Psoas muscle (tissue), 8 donors: ENCODE results near the gene ZMYND8. TPM values are rescaled to one million over a fixed set of nuclear protein-coding genes. Genes with fewer than 3 reads are reported as not detected.
A peak's percentile ranks its signal among the peaks of the same experiment; 100 is the strongest.

Experiments used
- ATAC-seq, 4 donors: fragments of 200-7000 bp; cut with Tn5 transposase; one replicate each; pipeline ENCODE4 v1.9.1; 2020; ENCODE audit warnings: moderate library complexity in 3 of 4, mild to moderate bottlenecking in 2 of 4
- DNase-seq, 2 donors: peaks; one replicate each; pipeline ENCODE4 v3.0.0-alpha.2; 2020
- H3K27ac ChIP-seq: fragments of 200-600 bp; one replicate; pipeline ENCODE4 v1.8.0; 2022
- H3K27me3 ChIP-seq, 3 donors: fragments of 200-600 bp in 1 of 3; one replicate each; pipeline versions ENCODE4 v1.6.1 to v1.8.0; 2013 to 2022; ENCODE audit warnings: low read length in 2 of 3, mild to moderate bottlenecking in 2 of 3, moderate library complexity in 1 of 3; ENCODE audit not compliant: insufficient read depth in 3 of 3
- H3K36me3 ChIP-seq, 2 donors: fragments of 200-600 bp in 1 of 2; one replicate each; pipeline versions ENCODE4 v1.6.1 to v1.8.0; 2013 to 2022; ENCODE audit warnings: low read depth in 1 of 2, mild to moderate bottlenecking in 1 of 2, moderate library complexity in 1 of 2; ENCODE audit not compliant: insufficient read depth in 1 of 2
- H3K4me1 ChIP-seq: fragments of 200-600 bp; one replicate; pipeline ENCODE4 v1.8.0; 2022
- H3K4me3 ChIP-seq: fragments of 200-600 bp; one replicate; pipeline ENCODE4 v1.8.0; 2022; ENCODE audit warnings: mild to moderate bottlenecking
- H3K9me3 ChIP-seq: fragments of 200-600 bp; one replicate; pipeline ENCODE4 v1.8.0; 2022
- WGBS, 3 donors: extraction: QIAGEN DNeasy Blood & Tissue Kit; methylation state at CpG; one replicate each; pipeline versions ENCODE4 v1.1.6 to v1.1.7; 2013; 5-methylcytosine and 5-hydroxymethylcytosine counted together
- intact Hi-C, 2 donors: fragments of 100-400 bp; cut with DNase I; formaldehyde crosslinking; loops; one replicate each; pipeline versions ENCODE4 v1.11.0 to v1.14.2; 2022
- polyA plus RNA-seq, 3 donors: library from polyadenylated mRNA; stranded (reverse); fragments of 200-250 nt; gene quantifications; one replicate each; pipeline ENCODE4 v1.2.3, GENCODE V29; 2013
- total RNA-seq, 4 donors: library from RNA; stranded (reverse); fragmentation: NEBNext Ultra II Directional in 2 of 4; extraction: Animal tissue kit (Norgen Biotek cat#: 25700) in 2 of 4; gene quantifications; one replicate each; pipeline versions ENCODE4 v1.2.1 to v1.2.4, GENCODE V29; 2021 to 2023
- TF ChIP-seq, protein P1 (sequence below): fragments of 200-600 bp; IDR thresholded peaks from one replicate; pipeline ENCODE4 v1.8.0; 2022; ENCODE audit warnings: antibody characterized with exemption
- donor health status: healthy with polysubstance abuse.
- donor health status: DM: no; HTN: no; CAD: no; lungs with moderate emphysema.
- donor health status: Bipolar disorder and iron deficiency.
- donor health status: healthy.
- donor health status: DM: yes; HTN: yes; CAD: no.
- donor health status: DM: no; HTN: no; CAD: no.
- donor health status: DM: no; HTN: no; CAD: no.
- donor health status: DM: yes; HTN: yes; CAD: no.

Gene ZMYND8
- total and polyA plus RNA-seq, 7 donors, result 4.7 to 42.9 (median 17.7) TPM

DNA sequence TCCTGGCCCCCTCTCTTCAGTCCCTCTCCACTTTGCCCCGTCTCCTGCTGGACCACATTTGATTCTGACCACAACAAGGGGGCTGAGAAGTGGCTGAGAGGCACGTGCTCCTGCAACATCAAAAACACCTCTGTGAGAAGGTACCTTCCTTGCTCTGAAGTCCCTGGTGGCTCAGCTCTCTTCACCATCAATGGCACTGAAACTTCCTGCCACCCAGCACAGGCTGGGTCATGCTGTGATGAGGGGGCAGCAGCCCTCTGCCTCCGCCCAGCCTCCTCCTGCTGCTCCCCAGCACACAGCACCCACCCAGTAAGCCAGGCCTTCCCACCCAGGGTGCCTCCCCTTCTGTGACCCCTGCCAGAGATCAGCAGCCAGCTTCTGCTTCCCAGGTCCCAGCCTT, 10.3 kb downstream of the ZMYND8 start:
- no peak overlapping the region for H3K4me3 ChIP-seq
- H3K27ac ChIP-seq, result peak overlapping the region; percentile 97
- intact Hi-C loops, result no loop called here
- no peaks in the 10 kb centered on the region for H3K9me3 ChIP-seq
- TF ChIP-seq, protein P1, sequence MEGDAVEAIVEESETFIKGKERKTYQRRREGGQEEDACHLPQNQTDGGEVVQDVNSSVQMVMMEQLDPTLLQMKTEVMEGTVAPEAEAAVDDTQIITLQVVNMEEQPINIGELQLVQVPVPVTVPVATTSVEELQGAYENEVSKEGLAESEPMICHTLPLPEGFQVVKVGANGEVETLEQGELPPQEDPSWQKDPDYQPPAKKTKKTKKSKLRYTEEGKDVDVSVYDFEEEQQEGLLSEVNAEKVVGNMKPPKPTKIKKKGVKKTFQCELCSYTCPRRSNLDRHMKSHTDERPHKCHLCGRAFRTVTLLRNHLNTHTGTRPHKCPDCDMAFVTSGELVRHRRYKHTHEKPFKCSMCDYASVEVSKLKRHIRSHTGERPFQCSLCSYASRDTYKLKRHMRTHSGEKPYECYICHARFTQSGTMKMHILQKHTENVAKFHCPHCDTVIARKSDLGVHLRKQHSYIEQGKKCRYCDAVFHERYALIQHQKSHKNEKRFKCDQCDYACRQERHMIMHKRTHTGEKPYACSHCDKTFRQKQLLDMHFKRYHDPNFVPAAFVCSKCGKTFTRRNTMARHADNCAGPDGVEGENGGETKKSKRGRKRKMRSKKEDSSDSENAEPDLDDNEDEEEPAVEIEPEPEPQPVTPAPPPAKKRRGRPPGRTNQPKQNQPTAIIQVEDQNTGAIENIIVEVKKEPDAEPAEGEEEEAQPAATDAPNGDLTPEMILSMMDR, result no peak
- DNase-seq (no peak), ATAC-seq (peak in 1 of 4 donors; percentile 28)
- peaks cover 0 to 26% of the 10 kb centered on the region in 2 donors for H3K36me3 ChIP-seq
- no peaks in the 10 kb centered on the region for H3K27me3 ChIP-seq
- peaks cover 54% of the 10 kb centered on the region for H3K4me1 ChIP-seq
- WGBS, 3 donors, result 91 to 100% (median 96%) methylated on average over 3 of the region's 3 CpGs

- no peak overlapping the region for H3K27ac ChIP-seq
- no peaks in the 10 kb centered on the region for H3K9me3 ChIP-seq
- H3K36me3 ChIP-seq, result peaks cover 0 to 26% of the 10 kb centered on the region in 2 donors
- WGBS, 3 donors, result 95 to 98% (median 95%) methylated on average over 4 to 7 of the region's 7 CpGs
- TF ChIP-seq, protein P1, result no peak
- peaks cover 44% of the 10 kb centered on the region for H3K4me1 ChIP-seq
- ATAC-seq (no peak), DNase-seq (no peak)
- intact Hi-C loops, result no loop called here
- no peak overlapping the region for H3K4me3 ChIP-seq
- no peaks in the 10 kb centered on the region for H3K27me3 ChIP-seq
Measured at GRCh38 chr20:47345214-47345613, 11.3 kb downstream of the ZMYND8 start.

- no peaks in the 10 kb centered on the region for H3K9me3 ChIP-seq
- peaks cover 28% of the 10 kb centered on the region for H3K4me1 ChIP-seq
- H3K36me3 ChIP-seq, result peaks cover 0 to 30% of the 10 kb centered on the region in 2 donors
- peak overlapping the region; percentile 38 for H3K27ac ChIP-seq
- H3K4me3 ChIP-seq, result no peak overlapping the region
- 28 to 33% (median 28%) methylated on average over 4 of the region's 4 CpGs for WGBS, 3 donors
- no peak for DNase-seq
- intact Hi-C loops, result no loop called here
- no peaks in the 10 kb centered on the region for H3K27me3 ChIP-seq
- peak in 3 of 4 donors; percentile 19 to 51 (median 40) for ATAC-seq
- TF ChIP-seq, protein P1, result no peak
Measured at GRCh38 chr20:47343007-47343472, 13.5 kb downstream of the ZMYND8 start.

DNA sequence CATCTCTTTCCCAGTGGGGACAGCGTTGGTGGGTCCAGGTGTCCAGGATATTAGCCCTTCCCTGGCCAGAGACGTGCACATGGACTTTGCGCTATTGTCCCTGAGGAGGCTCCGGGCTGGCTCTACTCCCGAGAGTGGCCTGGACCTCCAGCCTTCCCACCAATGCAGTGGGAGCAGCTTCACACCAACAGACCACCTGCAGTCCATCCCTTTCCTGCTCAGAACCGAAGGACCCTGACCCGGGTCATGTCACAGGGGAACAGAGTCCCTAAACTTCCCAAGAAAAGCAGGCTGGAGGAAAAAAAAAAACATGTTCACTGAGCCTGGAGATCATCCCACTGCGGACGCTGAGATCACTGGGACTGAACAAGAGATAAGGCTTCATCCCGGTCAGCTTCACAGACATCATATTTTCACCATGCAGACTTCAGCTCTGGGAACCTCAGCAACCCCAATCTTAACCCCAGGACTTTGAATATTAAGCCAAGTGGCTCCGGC, 18.3 kb downstream of the ZMYND8 start:
- peak; percentile 14 to 56 for DNase-seq

More for the DNA sequence above, 18.3 kb downstream of the ZMYND8 start:
- TF ChIP-seq, protein P1, result no peak
- peaks cover 0 to 10% of the 10 kb centered on the region in 2 donors for H3K36me3 ChIP-seq
- H3K4me3 ChIP-seq, result no peak overlapping the region
- intact Hi-C loops, result loop anchor here in 1 of 2 donors (2.0 kb wide), 1 partner anchor 15 kb away; no protein-coding TSS in a partner anchor
- ATAC-seq, result no peak
- WGBS, 3 donors, result 68 to 74% (median 70%) methylated on average over 11 of the region's 11 CpGs
- H3K4me1 ChIP-seq, result peaks cover 35% of the 10 kb centered on the region
- H3K9me3 ChIP-seq, result no peaks in the 10 kb centered on the region
- no peaks in the 10 kb centered on the region for H3K27me3 ChIP-seq
- peak overlapping the region; percentile 1 for H3K27ac ChIP-seq
